Femur (tissue), 1 donor: Measurements from ENCODE around the gene PGAP6.
"Not testable (repeated sequence)": the region's sequence is repeated elsewhere in the genome, so short reads cannot be mapped to it uniquely, and the experiment has no call there.

Experiments used
- DNase-seq: peaks from one replicate; pipeline ENCODE4 v3.0.0-alpha.2; 2017

Gene PGAP6

GRCh38 chr16:378113-378820 lies 3.5 kb downstream of the PGAP6 start:
- not testable (repeated sequence) for DNase-seq

GRCh38 chr16:377419-377951 lies 4.3 kb downstream of the PGAP6 start:
- DNase-seq = no peak

GRCh38 chr16:376817-377418 lies 4.9 kb downstream of the PGAP6 start:
- no peak for DNase-seq

GRCh38 chr16:375927-376816 lies 5.6 kb downstream of the PGAP6 start:
- peak; percentile 14 for DNase-seq

- no peak for DNase-seq
Measured at GRCh38 chr16:375212-375611, 6.6 kb downstream of the PGAP6 start.

- peak; percentile 24 for DNase-seq
Measured at GRCh38 chr16:374616-374926, 7.2 kb downstream of the PGAP6 start.

- DNase-seq = peak; percentile 16
Measured at GRCh38 chr16:373848-374615, 7.7 kb downstream of the PGAP6 start.

- DNase-seq = no peak
Measured at GRCh38 chr16:373020-373598, 8.7 kb downstream of the PGAP6 start.

- DNase-seq = peak; percentile 19
Measured at GRCh38 chr16:372302-372983, 9.3 kb downstream of the PGAP6 start.

- DNase-seq = peak; percentile 43
Measured at GRCh38 chr16:371515-372301, 10.1 kb downstream of the PGAP6 start.

GRCh38 chr16:370979-371514 lies 10.7 kb downstream of the PGAP6 start:
- peak; percentile 29 for DNase-seq

- peak; percentile 97 for DNase-seq
Measured at GRCh38 chr16:370443-370842, 11.3 kb downstream of the PGAP6 start, which contains the start of gene MRPL28. MRPL28 (minus strand) TSS chr16:370538; CDS start chr16:370218, 320 bp downstream.

GRCh38 chr16:369866-370436 lies 11.8 kb downstream of the PGAP6 start:
- peak; percentile 26 for DNase-seq

- peak; percentile 14 for DNase-seq
Measured at GRCh38 chr16:369275-369865, 12.4 kb downstream of the PGAP6 start.

- peak; percentile 21 for DNase-seq
Measured at GRCh38 chr16:368388-369158, 13.2 kb downstream of the PGAP6 start.

- no peak for DNase-seq
Measured at GRCh38 chr16:367333-367903, 14.4 kb downstream of the PGAP6 start.

- DNase-seq = no peak
Measured at GRCh38 chr16:366476-366875, 15.3 kb downstream of the PGAP6 start.
